ENCODE measurements around the gene CREM.

Gene CREM

GRCh38 chr10:35133586-35133985 lies 6.9 kb downstream of the CREM start:
- FAIRE-seq (peak; percentile 72), DNase-seq (ENCODE audit: insufficient read length, low spot score) (no peak)

- DNase-seq (ENCODE audit: insufficient read length, low spot score): no peak
- FAIRE-seq: no peak
These were observed 9.2 kb downstream of the CREM start for GRCh38 chr10:35135861-35136260.

- peak; percentile 87 for FAIRE-seq
- no peak for DNase-seq (ENCODE audit: insufficient read length, low spot score)
These were observed 9.7 kb downstream of the CREM start for GRCh38 chr10:35136263-35136815.

DNA sequence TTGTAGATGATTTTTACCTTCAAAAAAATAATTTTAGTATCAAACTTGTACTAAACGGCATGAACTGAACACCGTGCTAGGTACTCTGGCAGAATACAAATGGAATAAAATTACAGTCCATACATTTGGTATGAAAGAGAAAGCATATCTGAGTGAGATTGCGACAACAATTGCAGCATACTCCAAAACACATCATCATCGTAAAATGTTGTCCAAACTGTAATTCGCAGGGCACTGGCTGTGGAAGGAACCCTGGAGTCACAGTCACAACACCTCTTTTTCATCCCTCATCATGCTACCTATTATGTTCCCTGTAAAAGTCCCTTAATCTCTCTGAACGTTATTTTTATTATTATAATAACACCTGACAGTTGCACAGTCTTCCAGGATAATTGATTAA lies 13.5 kb downstream of the CREM start:
- no peak for DNase-seq (ENCODE audit: insufficient read length, low spot score)
- no peak for FAIRE-seq

GRCh38 chr10:35140727-35141126 lies 14.1 kb downstream of the CREM start:
- DNase-seq (ENCODE audit: insufficient read length, low spot score) (no peak), FAIRE-seq (no peak)

GRCh38 chr10:35150308-35150707 lies 23.7 kb downstream of the CREM start:
- DNase-seq (ENCODE audit: insufficient read length, low spot score) (no peak), FAIRE-seq (no peak)

DNA sequence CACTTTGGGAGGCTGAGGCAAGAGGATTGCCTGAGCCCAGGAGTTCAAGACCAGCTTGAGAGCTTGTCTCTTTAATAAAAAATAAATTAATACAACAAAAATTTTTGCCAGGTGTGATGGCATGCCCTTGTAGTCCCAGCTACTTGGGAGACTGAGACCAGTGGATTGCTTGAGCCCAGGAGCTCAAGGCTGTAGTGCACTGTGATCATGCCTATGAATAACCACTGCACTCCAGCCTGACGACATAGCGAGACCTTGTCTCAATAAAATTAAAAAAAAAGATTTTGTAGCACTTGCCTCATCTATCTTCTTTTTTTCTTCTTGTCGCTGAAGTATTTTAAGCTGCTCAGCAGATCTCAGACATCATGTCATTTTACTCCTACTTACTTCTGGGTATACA lies 26.3 kb downstream of the CREM start:
- no peak for FAIRE-seq

DNA sequence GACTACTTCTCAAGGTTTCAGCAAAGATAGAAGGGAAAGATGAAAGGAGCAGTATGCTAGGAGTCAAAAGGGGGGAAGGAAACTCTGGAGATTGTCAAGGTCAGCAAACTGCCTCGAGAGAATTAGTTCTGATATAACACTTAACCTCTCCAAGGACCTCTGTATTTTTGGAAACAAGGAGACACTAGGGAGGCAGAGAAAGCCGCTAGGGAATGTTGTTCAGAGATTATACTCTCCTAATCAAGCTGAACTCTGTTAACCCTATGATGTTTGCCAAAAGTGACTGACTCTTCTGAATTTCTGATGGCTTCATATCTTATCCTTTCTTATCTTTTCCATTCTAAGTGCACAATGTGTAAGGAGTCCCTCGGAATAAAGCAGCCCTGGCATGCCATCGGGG lies 27.1 kb downstream of the CREM start:
- no peak for DNase-seq (ENCODE audit: insufficient read length, low spot score)
- no peak for FAIRE-seq

More for the DNA sequence above, 26.3 kb downstream of the CREM start:
- DNase-seq (ENCODE audit: insufficient read length, low spot score): no peak

DNA sequence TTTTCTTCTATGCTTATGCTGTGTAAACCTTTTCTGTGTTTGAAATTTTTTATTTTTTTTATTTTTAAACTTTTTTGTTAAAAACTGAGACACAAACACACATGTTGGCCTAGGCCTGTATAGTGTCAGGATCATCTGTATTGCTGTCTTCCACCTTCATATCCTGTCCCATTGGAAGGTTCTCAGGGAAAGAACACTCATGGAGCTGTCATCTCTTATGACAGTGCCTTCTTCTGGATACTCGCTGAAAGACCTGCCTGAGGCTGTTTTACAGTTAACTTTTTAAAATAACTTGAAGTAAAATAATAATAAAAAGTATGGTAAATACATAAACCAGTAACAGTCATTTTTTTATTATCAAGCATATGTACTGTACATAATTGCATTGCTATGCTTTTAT lies 34.1 kb downstream of the CREM start:
- no peak for FAIRE-seq
- no peak for DNase-seq (ENCODE audit: insufficient read length, low spot score)

DNA sequence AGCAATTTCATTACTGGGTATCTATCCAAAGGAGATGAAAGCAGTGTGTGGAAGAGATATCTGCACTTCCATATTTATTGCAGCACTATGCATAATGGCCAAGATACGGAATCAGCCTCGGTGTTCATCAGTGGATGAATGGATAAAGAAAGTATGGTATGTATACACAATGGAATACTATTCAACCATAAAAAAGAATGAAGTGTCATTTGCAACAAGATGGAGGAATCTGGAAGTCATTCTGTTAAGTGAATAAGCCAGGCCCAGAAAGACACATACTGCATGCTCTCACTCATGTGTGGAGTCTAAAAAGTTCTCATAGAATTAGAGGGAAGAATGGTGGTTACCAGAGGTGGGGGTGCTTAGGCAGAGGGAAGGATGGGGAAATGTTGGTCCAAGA lies 35.3 kb downstream of the CREM start:
- DNase-seq (ENCODE audit: insufficient read length, low spot score) (no peak), FAIRE-seq (peak; percentile 91)

GRCh38 chr10:35165136-35165535 lies 38.5 kb downstream of the CREM start:
- DNase-seq (ENCODE audit: insufficient read length, low spot score): no peak
- FAIRE-seq: no peak

- DNase-seq (ENCODE audit: insufficient read length, low spot score): no peak
- no peak for FAIRE-seq
These were observed 39.2 kb downstream of the CREM start for GRCh38 chr10:35165811-35166210.

DNA sequence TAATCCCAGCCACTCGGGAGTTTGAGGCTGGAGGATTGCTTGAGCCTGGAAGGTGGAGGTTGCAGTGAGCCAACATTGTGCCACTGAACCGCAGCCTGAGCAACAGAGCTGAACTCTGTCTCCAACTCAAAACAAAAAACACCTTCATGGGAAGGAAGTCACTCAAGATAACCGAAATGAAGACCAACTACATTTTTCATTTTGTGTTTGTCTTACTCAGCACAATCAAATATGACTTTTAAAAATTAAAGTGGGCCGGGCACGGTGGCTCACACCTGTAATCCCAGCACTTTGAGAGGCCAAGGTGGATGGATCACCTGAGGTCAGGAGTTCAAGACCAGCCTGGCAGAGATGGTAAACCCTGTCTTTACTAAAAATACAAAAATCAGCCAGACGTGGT lies 40.0 kb downstream of the CREM start:
- DNase-seq (ENCODE audit: insufficient read length, low spot score) (no peak), FAIRE-seq (no peak)

DNA sequence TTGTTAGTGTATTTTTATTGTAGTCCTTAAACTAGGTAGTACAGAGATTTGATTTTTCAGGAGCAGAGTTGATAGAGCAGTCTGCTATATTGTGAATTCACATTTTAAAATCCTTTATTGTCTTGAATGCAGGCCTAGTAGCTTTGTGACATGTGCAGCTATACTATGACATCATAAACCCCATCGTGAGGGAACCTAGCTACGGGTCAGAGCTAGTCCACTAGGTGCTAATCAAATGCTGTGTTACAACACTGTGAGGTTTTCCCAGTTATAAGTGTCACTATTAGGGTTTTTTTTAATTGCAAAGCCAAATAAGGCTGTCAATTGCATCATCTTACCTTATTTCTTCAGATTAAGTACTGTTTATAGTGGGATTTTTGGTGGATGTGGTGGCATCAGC lies 40.7 kb downstream of the CREM start:
- no peak for DNase-seq (ENCODE audit: insufficient read length, low spot score)
- FAIRE-seq: peak; percentile 74

GRCh38 chr10:35172146-35172545 lies 45.5 kb downstream of the CREM start:
- DNase-seq (ENCODE audit: insufficient read length, low spot score) (no peak), FAIRE-seq (peak; percentile 84)

DNA sequence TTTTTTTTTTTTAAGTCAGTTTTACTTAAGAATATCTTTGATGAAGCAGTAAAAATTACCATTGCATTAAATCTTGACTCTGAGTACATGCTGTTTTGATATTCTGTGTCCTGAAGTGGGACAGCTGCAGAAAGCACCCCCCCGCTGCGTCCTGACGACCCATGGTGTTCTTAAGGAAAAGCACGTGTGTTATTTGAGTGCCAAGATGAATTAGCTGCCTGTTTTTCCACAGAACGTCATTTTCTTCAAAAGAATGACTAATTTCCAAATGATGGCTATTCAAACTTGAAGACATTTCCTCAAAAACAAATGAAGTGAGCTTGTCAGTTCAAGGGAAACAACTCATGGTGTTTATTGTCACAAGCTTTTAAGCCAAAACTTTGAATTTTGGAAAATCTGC lies 45.9 kb downstream of the CREM start:
- FAIRE-seq: no peak
- no peak for DNase-seq (ENCODE audit: insufficient read length, low spot score)

DNA sequence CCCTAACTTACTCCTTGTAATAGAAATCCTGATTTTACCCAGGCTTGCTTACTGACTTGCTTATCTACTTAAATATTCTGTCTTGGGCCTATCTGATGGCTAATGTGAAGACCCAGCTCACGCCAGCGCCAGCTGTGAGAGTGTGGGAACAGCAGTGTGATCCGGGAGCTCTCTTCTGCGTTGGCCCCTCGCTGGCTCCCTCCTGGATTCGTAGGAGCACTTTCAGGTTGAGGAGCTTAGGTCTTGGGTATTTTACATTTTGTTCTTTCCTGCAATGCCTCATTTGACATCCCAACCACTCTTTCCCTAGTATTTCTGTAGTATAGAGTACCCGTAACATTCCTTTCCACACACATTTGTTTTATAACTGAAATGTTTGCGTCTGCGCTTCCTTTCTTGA lies 51.7 kb downstream of the CREM start:
- FAIRE-seq: no peak
- DNase-seq (ENCODE audit: insufficient read length, low spot score): no peak

DNA sequence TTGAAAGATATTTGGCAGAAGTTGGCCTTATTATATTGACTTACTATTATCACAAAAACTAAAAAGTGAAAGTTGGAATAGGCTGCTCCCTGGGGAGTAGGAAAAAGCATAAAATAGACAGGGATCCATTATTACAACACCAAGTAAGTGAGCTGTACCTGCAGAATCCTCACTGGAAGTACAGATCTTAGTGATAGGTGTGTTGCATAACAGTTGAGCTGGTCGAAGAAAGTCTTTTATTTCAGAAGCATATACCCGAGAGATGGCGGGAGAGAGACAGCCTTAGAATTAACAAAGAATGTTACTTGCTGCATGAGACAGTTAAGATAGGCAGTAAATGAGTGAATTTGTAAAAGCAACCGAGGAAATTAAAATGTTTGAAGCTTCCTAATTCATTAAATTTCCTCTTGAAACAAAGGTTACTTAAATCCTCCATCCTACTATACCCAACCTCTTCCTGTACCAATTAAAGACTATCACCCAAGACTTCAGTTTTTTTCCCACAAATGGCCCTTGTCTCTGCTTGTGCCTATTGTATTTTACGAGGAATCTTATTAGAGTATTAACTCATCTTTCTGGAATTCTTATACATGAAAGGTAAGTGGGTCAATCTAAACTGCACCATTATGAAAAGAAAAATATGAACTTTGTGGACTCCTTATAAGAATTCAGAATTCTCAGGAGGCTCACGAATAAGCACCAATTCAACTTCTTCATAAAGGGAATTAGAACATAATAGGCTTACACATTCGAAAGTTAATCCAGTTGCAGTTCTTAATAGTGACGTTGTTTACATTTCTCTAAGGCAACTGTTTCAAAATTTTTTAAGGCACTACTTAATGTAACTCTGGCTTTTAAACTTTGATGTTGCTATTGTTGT lies 56.2 kb downstream of the CREM start:
- FAIRE-seq: peak; percentile 16
- DNase-seq (ENCODE audit: insufficient read length, low spot score): no peak

- no peak for DNase-seq (ENCODE audit: insufficient read length, low spot score)
- no peak for FAIRE-seq
These were observed 58.0 kb downstream of the CREM start for GRCh38 chr10:35184527-35185171.

DNA sequence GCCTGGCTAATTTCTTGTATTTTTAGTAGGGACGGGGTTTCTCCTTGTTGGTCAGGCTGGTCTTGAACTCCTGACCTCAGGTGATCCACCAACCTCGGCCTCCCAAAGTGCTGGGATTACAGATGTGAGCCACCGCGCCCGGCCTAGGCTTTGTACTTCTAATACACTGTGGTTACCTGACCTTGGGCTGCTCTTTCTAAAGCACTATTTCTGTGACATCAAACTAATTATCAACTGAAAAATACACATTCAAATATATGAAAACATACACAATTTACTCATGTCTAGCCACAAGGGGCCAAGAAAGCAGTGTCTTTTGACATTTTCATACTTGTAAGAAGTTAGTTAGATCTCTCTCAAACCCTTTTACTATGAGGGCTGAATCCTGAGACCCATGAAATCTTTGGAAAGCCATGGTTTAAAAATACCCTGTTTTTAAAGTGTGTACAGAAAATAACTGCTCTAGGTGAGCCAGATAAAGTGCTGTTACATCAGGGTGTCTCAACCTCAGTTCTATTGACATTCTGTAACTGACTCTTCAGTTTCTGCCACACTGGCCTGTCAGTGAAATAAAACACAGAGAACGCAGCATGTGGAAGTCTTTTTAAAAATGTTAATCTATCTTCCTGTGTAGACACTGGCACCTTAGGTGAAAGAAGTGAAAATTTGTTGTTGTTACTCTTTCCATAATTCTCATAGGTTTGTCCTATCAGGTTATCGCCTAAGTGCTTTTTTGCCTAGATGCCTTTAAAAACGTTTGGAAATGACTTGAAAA lies 58.8 kb downstream of the CREM start:
- FAIRE-seq (no peak), DNase-seq (ENCODE audit: insufficient read length, low spot score) (no peak)

DNA sequence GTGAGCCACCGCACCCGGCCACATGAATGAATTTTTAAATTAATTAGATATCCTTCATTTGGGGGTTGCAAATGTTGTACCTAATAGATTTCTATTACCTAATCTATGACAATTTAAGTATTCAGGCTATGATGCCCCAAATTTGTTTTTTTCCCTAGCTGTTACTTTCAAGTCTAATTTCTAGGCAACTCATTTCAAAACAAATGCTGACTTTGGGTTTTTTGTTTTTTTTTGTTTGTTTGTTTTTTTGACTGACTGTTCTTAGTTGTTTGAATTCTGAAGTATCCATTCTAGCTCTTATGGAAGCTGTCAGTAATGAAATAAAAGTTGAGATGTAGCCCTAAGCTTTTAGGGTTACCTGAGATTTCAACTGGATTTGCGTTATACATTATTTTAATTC lies 62.3 kb downstream of the CREM start:
- no peak for DNase-seq (ENCODE audit: insufficient read length, low spot score)
- FAIRE-seq: no peak
